GM12878 (cell line): Measurements from ENCODE around the gene MYL11. TPM values are rescaled to one million over a fixed set of nuclear protein-coding genes. Genes with fewer than 3 reads are reported as not detected.

Experiments
- ATF3 ChIP-seq: IDR thresholded peaks from 2 replicates; pipeline ENCODE4 v1.6.1; 2011; ENCODE audit warnings: low read depth, mild to moderate bottlenecking, low read length, moderate library complexity, borderline replicate concordance; ENCODE audit errors: extremely low read depth
- CEBPB ChIP-seq, 2 experiments: fragments of 150-350 bp in 1 of 2; IDR thresholded peaks; 2 replicates each; pipeline ENCODE4 v1.6.1; 2012 to 2014; ENCODE audit warnings: low read depth in 2 of 2, low read length in 2 of 2, borderline replicate concordance in 1 of 2, inconsistent platforms in 1 of 2
- CHD1 ChIP-seq: IDR thresholded peaks from 2 replicates; pipeline ENCODE4 v1.6.1; 2012; ENCODE audit warnings: low read depth, low read length, improper control_type of control experiment
- CHD4 ChIP-seq: fragments of 200-600 bp; sonication (generic); IDR thresholded peaks from 2 replicates; pipeline ENCODE4 v1.6.1; 2016; ENCODE audit warnings: mild to moderate bottlenecking
- E4F1 ChIP-seq: fragments of 450-650 bp; IDR thresholded peaks from 2 replicates; pipeline ENCODE4 v1.6.1; 2018; ENCODE audit warnings: borderline replicate concordance, mild to moderate bottlenecking; ENCODE audit not compliant: partially characterized antibody
- EGR1 ChIP-seq, 2 experiments: IDR thresholded peaks; 1 replicate in 1 of 2; 2 replicates in 1 of 2; pipeline ENCODE4 v1.6.1; 2011 to 2012; ENCODE audit warnings: low read depth in 2 of 2, low read length in 2 of 2, borderline replicate concordance in 1 of 2, mild to moderate bottlenecking in 1 of 2, moderate library complexity in 1 of 2
- EP300 ChIP-seq, 2 experiments: fragments of 150-350 bp in 1 of 2; IDR thresholded peaks; 2 replicates each; pipeline ENCODE4 v1.6.1; 2011 to 2012; ENCODE audit warnings: low read depth in 2 of 2, low read length in 2 of 2, borderline replicate concordance in 1 of 2, improper control_type of control experiment in 1 of 2, inconsistent platforms in 1 of 2; ENCODE audit not compliant: control insufficient read depth in 1 of 2
- GABPA ChIP-seq: IDR thresholded peaks from 2 replicates; pipeline ENCODE4 v1.6.1; 2014; ENCODE audit warnings: antibody characterized with exemption, low read depth, mild to moderate bottlenecking, inconsistent platforms
- GATAD2B ChIP-seq: fragments of 450-650 bp; conservative IDR thresholded peaks from 2 replicates; pipeline ENCODE4 v1.6.1; 2017; ENCODE audit warnings: low read depth, mild to moderate bottlenecking, moderate library complexity
- HDGF ChIP-seq: fragments of 450-650 bp; IDR thresholded peaks from 2 replicates; pipeline ENCODE4 v1.6.1; 2016; ENCODE audit warnings: antibody characterized with exemption
- IRF5 ChIP-seq: fragments of 450-650 bp; IDR thresholded peaks from 2 replicates; pipeline ENCODE4 v1.6.1; 2017; ENCODE audit warnings: borderline replicate concordance
- PAX8 ChIP-seq: fragments of 450-650 bp; IDR thresholded peaks from 2 replicates; pipeline ENCODE4 v1.6.1; 2017; ENCODE audit warnings: mild to moderate bottlenecking, moderate library complexity
- PKNOX1 ChIP-seq: fragments of 450-650 bp; IDR thresholded peaks from 2 replicates; pipeline ENCODE4 v1.6.1; 2016; ENCODE audit warnings: mild to moderate bottlenecking
- PML ChIP-seq: IDR thresholded peaks from 2 replicates; pipeline ENCODE4 v1.6.1; 2012; ENCODE audit warnings: low read length, inconsistent platforms
- RAD51 ChIP-seq: fragments of 450-650 bp; IDR thresholded peaks from 2 replicates; pipeline ENCODE4 v1.6.1; 2016; ENCODE audit warnings: moderate library complexity, mild to moderate bottlenecking, inconsistent platforms
- RFX5 ChIP-seq: IDR thresholded peaks from 2 replicates; pipeline ENCODE4 v1.6.1; 2011; ENCODE audit warnings: low read depth, low read length, improper control_type of control experiment
- SUPT20H ChIP-seq: IDR thresholded peaks from 2 replicates; pipeline ENCODE4 v1.6.1; 2011; ENCODE audit warnings: low read depth, mild to moderate bottlenecking, low read length, moderate library complexity, borderline replicate concordance; ENCODE audit not compliant: control insufficient read depth
- polyA plus RNA-seq, 11 experiments: library from polyadenylated mRNA; depleted of rRNA in 4 of 11; unstranded in 6 of 11; stranded (reverse) in 5 of 11; fragments of >200 nt; fragmentation: Nextera tagmentation in 4 of 11; fragmentation: Illumina TruSeq in 1 of 11; extraction: Ambion mirVana in 4 of 11; extraction: Trizol in 1 of 11; gene quantifications; 1 replicate in 1 of 11; 2 replicates in 10 of 11; pipeline versions ENCODE4 v1.2.1 to v1.2.3, GENCODE V29; 2011 to 2016; ENCODE audit warnings: inconsistent platforms in 2 of 11, missing spikeins in 2 of 11, low read depth in 1 of 11
- total RNA-seq, 4 experiments: library from RNA; depleted of rRNA in 3 of 4; stranded (reverse); fragments of >200 nt in 3 of 4; fragmentation: Illumina TruSeq in 1 of 4; extraction: Trizol in 1 of 4; gene quantifications; 2 replicates each; pipeline versions ENCODE4 v1.2.1 to v1.2.3, GENCODE V29; 2013 to 2021
- TF ChIP-seq, protein P1 (sequence below): IDR thresholded peaks from 2 replicates; pipeline ENCODE4 v1.6.1; 2012; ENCODE audit warnings: low read depth, low read length, improper control_type of control experiment

The MYL11 gene
- total and polyA plus RNA-seq, 10 of the 15 experiments (the other 5 are each of a cell fraction or from before 2014, with no cell fraction given), result 0.19 to 1.2 (median 0.61) TPM; not detected in 5

GRCh38 chr16:30378236-30379157, 3.9 kb downstream of the MYL11 start (continued):
- TF ChIP-seq PKNOX1 (peak; percentile 23; the same call in 1 of the 2 replicates), HDGF (peak; percentile 95), GABPA (no peak), CEBPB (IDR thresholded peaks at IDR 0.05; ENCODE audit: borderline replicate concordance in 1 of 2, low read depth in 2 of 2, low read length in 2 of 2) (no peak), PML (no peak), RAD51 (no peak), IRF5 (no peak), RFX5 (no peak), CHD1 (0 out of 2 replicates have a peak, but pooled peaks have one; percentile 35), CHD4 (no peak), E4F1 (no peak), SUPT20H (no peak), ATF3 (no peak), EGR1 (IDR thresholded peaks at IDR 0.05; ENCODE audit: borderline replicate concordance in 1 of 2, low read depth in 2 of 2, low read length in 2 of 2) (peak in 1 of 2 experiments; percentile 68; a peak in 1 of 3 replicates), GATAD2B (no peak), PAX8 (no peak), EP300 (IDR thresholded peaks at IDR 0.05; ENCODE audit: borderline replicate concordance in 1 of 2, control insufficient read depth in 1 of 2, low read depth in 2 of 2, low read length in 2 of 2) (no peak)
- TF ChIP-seq, protein P1, sequence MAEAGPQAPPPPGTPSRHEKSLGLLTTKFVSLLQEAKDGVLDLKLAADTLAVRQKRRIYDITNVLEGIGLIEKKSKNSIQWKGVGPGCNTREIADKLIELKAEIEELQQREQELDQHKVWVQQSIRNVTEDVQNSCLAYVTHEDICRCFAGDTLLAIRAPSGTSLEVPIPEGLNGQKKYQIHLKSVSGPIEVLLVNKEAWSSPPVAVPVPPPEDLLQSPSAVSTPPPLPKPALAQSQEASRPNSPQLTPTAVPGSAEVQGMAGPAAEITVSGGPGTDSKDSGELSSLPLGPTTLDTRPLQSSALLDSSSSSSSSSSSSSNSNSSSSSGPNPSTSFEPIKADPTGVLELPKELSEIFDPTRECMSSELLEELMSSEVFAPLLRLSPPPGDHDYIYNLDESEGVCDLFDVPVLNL, result no peak
